Measurements from ENCODE around the gene EPHB3. TPM values are rescaled to one million over a fixed set of nuclear protein-coding genes. Genes with fewer than 3 reads are reported as not detected.

EPHB3 gene
- total and polyA plus RNA-seq, 2 experiments from 2014 or later = 142 to 170 TPM

DNA sequence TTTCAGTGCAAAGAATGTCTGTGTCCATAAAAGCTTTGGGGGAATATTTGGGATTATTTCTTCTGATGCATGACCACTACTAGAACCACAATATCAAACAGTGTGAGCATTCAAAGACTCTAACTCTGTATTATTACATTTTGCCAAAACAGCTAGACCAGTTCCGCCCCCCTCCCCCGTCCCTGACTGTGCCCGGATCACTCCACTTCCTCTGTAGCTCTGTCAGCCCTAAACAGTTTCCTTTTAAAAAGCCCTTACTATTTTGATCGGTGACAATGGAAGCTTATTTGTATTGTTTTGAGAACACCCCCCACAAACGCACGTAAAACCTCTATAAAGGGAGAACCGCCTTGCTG is 36.6 kb upstream of the EPHB3 start:
- no peaks in the 10 kb centered on the region for H3K4me1 ChIP-seq (ENCODE audit: low read depth)
- H3K36me3 ChIP-seq = no peaks in the 10 kb centered on the region

DNA sequence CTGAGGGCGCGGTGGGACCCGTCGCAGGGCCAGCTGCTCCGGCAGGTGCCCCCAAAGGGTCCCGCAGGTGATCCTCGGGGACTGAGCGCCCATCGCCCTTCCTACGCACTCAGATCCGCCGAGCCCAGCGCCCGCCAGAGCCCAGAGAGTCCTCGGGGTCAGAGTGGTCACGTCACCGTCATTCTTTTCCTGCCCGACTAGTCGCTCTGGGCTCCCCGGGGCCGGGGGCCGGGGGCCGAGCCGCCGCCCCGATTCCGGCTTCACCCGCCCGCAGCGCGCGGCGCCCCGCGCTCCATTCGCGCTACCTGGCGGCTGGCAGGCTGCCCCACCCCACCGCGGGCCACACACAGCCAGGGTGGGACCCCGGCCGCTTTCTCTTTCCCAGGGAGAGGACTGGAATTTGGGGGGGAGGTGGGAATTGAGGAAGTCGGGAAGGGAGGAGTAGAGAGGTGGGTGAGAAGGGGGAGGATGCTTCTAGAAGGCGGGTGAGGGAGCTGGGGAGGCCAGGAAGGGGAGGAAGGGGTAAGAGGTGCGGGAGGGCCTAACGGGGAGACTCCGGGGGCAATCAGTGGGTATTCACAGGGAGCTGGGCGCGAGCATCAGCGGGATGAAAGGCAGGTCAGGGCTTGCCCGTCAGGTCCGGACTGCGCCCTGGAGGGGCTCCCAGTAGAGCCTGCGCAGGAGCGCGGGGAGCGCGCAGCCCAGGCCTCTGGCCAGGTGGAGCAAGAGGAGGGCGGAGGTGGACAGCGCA is 36.1 kb upstream of the EPHB3 start:
- Histone ChIP-seq H3K9me3 (ENCODE audit: low read depth) (no peaks in the 10 kb centered on the region), H3K4me1 (ENCODE audit: low read depth) (no peaks in the 10 kb centered on the region), H3K4me3 (peak overlapping the region; percentile 42), H3K36me3 (no peaks in the 10 kb centered on the region), H3K27me3 (peaks cover 73% of the 10 kb centered on the region), H3K27ac (no peak overlapping the region)
- TF ChIP-seq, protein P1, sequence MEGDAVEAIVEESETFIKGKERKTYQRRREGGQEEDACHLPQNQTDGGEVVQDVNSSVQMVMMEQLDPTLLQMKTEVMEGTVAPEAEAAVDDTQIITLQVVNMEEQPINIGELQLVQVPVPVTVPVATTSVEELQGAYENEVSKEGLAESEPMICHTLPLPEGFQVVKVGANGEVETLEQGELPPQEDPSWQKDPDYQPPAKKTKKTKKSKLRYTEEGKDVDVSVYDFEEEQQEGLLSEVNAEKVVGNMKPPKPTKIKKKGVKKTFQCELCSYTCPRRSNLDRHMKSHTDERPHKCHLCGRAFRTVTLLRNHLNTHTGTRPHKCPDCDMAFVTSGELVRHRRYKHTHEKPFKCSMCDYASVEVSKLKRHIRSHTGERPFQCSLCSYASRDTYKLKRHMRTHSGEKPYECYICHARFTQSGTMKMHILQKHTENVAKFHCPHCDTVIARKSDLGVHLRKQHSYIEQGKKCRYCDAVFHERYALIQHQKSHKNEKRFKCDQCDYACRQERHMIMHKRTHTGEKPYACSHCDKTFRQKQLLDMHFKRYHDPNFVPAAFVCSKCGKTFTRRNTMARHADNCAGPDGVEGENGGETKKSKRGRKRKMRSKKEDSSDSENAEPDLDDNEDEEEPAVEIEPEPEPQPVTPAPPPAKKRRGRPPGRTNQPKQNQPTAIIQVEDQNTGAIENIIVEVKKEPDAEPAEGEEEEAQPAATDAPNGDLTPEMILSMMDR (IDR thresholded peaks at IDR 0.05; ENCODE audit: low read depth, low read length) = no peak
- peak in 1 of 2 donors; percentile 39 for DNase-seq (ENCODE audit: low read depth in 1 of 2, low spot score in 1 of 2)

More for the DNA sequence above, 36.6 kb upstream of the EPHB3 start:
- Histone ChIP-seq H3K27me3 (peaks cover 71% of the 10 kb centered on the region), H3K9me3 (ENCODE audit: low read depth) (no peaks in the 10 kb centered on the region), H3K4me3 (peak overlapping the region; percentile 42), H3K27ac (no peak overlapping the region)
- no peak for DNase-seq (ENCODE audit: low read depth in 1 of 2, low spot score in 1 of 2)
- TF ChIP-seq, protein P1 (IDR thresholded peaks at IDR 0.05; ENCODE audit: low read depth, low read length) = no peak

DNA sequence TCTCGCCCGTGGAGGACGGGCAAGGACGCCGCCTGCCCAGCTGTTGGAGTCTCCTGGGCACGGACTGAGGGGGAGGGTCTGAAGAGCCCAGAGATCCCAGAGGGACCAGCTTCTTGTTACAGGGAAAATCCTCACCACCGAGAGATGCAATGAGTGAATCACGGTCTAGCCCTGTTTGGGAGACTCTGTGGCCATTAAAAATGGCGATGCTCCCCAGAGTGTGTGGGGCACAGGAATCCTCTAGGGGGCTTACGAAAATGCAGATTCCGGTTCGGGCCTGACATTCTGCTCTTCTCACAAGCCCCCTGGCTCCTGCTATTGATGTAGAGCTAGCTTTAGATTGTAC is 35.5 kb upstream of the EPHB3 start:
- TF ChIP-seq, protein P1 (IDR thresholded peaks at IDR 0.05; ENCODE audit: low read depth, low read length) = no peak
- H3K27ac ChIP-seq = no peak overlapping the region
- DNase-seq (ENCODE audit: low read depth in 1 of 2, low spot score in 1 of 2) = no peak
- H3K27me3 ChIP-seq = peaks cover 79% of the 10 kb centered on the region
- H3K4me1 ChIP-seq (ENCODE audit: low read depth) = no peaks in the 10 kb centered on the region
- H3K4me3 ChIP-seq = peak overlapping the region; percentile 42
- H3K9me3 ChIP-seq (ENCODE audit: low read depth) = no peaks in the 10 kb centered on the region
- H3K36me3 ChIP-seq = no peaks in the 10 kb centered on the region

DNA sequence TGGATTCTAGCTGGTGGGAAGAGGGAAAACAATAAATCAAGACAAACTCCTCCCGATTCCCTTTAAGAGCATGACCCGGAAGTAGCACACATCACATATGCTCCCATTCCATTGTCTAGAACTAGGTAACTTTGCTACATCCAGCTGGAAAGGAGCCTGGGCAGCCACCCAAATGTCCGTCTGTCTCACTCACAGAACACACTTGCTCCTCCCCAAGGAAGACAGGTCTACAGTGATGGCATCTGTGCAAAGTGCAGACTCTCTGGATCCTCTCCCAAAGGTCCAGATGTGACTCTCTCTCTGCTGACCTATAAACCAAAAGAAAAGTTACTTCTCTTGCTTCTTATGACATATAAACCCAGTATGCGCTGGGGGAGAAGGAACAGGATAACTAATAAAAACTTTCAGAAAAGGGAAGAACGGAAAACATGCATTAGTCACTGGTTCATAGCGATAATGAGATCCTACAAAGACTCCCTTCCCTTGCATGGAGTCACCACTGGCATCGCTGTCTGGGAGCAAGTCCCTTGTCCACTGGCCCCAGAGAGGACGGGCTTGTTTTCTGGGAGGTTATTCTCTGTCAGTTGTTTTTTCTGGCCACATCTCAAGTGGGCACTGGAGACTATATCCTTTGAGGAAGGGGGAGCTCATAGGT is 29.8 kb upstream of the EPHB3 start:
- TF ChIP-seq, protein P1 (IDR thresholded peaks at IDR 0.05; ENCODE audit: low read depth, low read length) = no peak
- DNase-seq (ENCODE audit: low read depth in 1 of 2, low spot score in 1 of 2) = peak in 1 of 2 donors; percentile 22
- Histone ChIP-seq H3K27me3 (peaks cover 40% of the 10 kb centered on the region), H3K4me1 (ENCODE audit: low read depth) (no peaks in the 10 kb centered on the region), H3K36me3 (no peaks in the 10 kb centered on the region), H3K9me3 (ENCODE audit: low read depth) (no peaks in the 10 kb centered on the region), H3K27ac (no peak overlapping the region), H3K4me3 (no peak overlapping the region)

DNA sequence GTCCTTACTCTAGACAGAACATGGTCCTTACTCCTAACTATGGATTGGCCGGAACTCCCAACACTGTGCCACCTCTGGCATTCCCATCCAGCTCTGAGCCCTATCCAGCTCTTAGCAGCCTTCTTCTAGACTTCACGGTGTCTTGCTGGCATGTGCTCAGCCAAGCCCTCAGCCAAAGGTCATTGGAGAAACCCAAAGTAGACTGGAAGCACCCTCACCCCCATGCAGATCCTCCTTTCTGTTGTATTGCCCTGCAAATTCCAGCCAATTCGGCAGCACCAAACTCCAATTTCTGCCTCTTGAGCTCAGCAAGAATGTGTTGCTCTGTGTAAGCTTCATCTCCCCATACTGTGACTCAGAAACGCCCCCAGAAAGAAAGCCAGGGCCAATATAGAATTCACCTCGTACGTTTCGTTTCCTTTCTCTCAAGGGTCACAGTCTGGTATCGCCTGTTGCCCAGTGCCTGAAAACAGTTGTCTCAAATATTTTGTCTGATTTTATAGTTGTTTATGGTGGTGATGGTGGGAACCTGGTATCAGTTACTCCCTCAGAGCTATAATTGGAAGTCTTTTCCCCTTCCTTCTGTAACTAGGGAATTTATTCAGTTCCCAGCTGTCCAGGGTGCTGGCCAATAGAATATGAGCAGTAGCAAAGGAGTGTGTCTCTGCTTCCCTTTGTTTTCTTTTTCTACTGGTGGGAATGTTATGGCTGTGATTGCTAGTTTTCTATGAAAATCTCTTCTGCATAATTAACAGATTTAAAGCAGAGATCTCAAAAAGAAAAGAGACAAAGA is 28.4 kb upstream of the EPHB3 start:
- no peaks in the 10 kb centered on the region for H3K9me3 ChIP-seq (ENCODE audit: low read depth)
- DNase-seq (ENCODE audit: low read depth in 1 of 2, low spot score in 1 of 2) = peak in 1 of 2 donors; percentile 40
- no peak overlapping the region for H3K4me3 ChIP-seq
- peaks cover 28% of the 10 kb centered on the region for H3K27me3 ChIP-seq
- H3K36me3 ChIP-seq = no peaks in the 10 kb centered on the region
- H3K27ac ChIP-seq = no peak overlapping the region
- no peaks in the 10 kb centered on the region for H3K4me1 ChIP-seq (ENCODE audit: low read depth)
- TF ChIP-seq, protein P1 (IDR thresholded peaks at IDR 0.05; ENCODE audit: low read depth, low read length) = no peak

Data from cardiac muscle cell (in vitro differentiated cells and primary cell).